Renal pelvis (tissue), 4 donors: ENCODE data around the gene SLC4A7. TPM values are rescaled to one million over a fixed set of nuclear protein-coding genes. Genes with fewer than 3 reads are reported as not detected.
"Not testable (repeated sequence)": the region's sequence is repeated elsewhere in the genome, so short reads cannot be mapped to it uniquely, and the experiment has no call there.

Source experiments
- DNase-seq: peaks from one replicate; pipeline ENCODE4 v3.0.0-alpha.2; 2013
- polyA plus RNA-seq, 3 donors: library from polyadenylated mRNA; unstranded; fragments of 120-200 nt; gene quantifications; one replicate each; pipeline ENCODE4 v1.2.1, GENCODE V29; 2013; ENCODE audit not compliant: insufficient read length in 3 of 3

SLC4A7 gene
- polyA plus RNA-seq, 3 donors: 20.5 to 29.9 (median 27.5) TPM

DNA sequence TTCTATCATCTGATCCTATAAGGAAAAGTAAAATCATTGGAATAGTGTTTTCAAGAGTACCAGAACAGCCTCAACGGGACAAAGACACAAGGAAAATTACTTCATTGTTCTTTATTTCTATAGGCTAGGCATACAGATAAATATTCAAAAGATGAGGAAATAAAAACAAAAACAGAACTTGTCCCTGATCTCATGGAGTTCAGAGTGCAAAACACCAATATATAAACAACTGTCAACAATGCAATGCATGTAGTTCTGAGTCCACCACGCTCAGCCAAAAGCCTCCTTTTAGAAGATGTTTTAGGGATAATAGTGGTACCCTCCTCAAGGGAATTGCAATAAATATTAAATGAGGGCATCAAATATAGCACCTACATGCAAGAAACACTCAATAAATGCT lies 4.6 kb upstream of the SLC4A7 start:
- DNase-seq: no peak

DNA sequence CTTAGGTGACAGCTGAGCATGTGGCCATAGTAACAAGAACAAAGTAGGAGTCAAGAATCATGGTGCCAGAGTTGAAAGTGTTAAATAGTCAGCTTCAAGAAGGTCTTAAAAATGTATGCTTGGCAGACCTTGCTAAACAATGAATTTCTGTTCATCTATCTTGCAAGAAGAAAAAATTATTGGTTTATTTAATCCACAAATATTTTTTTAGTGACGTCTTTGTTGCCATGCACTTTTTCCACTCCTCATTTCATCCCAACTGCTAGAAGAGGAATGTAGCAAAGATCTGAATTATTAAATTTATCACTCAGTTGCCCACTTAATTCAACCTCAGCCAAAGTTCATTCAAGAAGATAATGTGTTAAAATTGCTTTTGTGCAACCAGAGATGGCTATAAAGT lies 3.2 kb upstream of the SLC4A7 start:
- DNase-seq: no peak

DNA sequence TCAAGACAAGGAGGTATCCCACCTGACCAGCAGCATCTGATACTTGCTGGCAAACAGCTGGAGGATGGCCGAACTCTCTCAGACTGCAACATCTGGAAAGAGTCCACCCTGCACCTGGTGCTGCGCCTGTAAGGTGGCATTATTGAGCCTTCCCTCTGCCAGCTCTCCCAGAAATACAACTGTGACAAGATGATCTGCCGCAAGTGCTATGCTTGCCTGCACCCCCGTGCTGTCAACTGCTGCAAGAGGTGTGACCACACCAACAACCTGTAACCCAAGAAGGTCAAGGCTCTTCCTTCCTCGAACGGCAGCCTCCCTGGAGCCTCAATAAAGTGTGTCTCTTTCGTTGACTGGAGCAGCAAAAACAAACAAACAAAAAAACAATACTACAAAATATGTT lies 2.2 kb upstream of the SLC4A7 start:
- DNase-seq: no peak

DNA sequence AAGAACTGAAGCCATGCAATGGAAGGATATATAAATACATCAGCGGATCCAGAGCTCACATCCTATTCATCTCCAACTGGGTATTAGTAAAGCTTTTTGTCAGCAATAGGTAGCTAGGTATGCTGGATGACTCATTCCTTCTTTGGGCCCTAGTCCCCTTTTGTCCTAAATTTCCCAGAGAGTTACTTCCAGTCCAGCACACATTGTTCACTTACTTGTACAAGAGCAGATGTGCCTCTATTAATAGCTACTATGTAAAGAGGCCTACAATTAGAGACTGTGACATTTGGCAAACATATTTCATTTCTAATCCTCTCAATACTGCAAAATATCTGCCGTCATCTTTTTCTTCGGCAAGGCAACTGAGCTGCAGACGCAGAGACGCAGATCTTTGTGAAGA lies 1.7 kb upstream of the SLC4A7 start:
- DNase-seq: no peak

DNA sequence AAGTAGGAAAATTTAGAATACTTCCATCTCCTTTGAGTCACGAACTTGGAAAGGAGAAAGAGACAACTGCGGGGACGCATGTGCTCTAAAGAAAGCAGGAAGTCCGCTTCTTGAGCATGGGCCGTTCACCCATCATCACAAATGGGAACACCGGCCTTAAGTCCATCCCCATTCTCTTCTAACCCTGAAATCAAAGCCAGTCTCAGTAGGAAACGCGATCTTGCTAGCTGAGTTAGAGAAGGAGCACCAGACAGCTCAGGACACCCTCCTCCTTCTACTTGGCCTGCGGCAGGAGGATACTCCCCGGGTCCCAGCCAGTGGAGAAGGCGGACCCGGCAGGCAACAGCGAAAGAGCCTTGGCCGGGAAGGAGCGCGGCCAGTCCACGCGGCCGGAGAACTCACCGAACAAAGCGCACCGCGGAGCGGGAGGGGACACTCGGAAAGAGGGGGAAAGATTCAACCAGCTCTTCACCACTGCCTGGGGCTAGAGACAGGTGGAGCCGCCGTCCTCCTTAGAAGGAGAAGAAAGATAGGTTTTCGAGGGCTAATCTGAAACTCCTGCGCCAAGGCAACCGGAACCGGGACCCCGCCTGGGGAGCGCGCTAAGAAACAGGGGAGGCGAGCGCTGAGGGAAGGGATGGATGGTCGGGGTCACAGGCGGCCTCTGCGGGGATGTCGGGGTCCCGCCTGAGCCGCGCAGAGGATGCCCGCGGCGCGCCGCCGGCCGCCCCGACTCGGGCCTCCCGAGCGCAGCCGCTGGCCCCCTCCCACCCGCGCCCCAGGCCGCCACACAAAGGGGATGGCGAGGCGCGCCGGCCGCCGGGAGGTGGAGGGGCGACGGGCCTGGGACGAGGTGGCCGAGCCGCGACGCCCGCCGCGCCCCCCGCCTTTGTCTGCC lies 818 bp downstream of the SLC4A7 start:
- DNase-seq: peak; percentile 64

DNA sequence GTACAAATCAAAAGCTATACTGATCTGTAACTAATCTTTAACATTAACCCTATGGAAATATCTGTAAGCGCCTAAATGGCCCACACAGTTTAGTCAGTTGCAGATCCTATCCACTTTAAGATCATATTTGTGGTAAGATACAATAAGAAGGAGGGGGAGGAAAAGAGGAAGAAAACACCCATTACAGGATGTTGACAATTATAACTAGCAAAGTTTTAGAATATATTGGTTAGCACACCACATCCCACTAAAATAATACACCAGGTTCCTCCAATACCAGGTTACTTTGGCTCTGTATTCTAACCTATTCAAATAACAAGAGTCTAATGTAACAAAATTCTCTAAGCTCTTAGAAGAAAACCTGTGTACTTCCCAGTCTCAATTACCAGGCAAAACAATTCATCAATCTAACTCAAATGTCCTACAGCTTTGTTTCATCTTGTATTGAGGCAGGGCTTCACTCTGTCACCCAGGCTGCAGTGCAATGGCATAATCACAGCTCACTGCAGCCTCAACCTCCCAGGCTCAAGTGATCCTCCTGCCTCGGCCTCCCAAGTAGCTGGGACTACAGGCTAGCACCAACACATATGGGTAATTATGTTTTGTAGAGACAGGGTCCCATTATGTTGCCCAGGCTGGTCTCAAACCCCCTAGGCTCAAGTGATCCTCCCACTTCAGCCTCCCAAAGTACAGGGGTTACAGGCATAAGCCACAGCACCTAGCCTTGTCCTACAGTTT lies 4.2 kb downstream of the SLC4A7 start:
- DNase-seq: no peak

DNA sequence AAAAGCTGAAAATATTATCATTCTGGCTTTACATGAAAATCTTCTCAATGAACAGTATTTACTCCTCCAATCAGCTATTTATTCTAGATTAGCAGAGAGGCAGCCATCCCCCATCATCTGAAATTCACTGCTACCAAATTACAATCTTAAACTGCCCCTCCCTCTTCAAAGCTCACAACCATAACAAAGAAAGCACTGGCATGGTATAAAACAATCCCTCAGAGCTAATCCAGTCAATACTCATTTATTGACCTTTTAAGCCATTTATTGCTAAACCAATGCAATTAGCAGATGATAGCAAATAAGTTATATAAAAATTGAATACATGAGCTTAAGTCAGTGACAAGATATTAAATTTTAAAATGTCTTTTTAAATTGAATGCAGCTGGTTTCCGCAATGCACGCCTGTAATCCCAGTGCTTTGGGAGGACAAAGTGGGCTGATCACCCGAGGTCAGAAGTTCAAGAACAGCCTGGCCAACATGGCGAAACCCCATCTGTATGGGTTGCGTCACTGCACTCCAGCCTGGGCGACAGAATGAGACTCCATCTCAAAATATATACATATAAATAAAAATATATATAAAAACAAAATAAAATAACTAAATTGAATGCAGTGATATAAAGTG lies 12.1 kb downstream of the SLC4A7 start:
- DNase-seq: no peak

DNA sequence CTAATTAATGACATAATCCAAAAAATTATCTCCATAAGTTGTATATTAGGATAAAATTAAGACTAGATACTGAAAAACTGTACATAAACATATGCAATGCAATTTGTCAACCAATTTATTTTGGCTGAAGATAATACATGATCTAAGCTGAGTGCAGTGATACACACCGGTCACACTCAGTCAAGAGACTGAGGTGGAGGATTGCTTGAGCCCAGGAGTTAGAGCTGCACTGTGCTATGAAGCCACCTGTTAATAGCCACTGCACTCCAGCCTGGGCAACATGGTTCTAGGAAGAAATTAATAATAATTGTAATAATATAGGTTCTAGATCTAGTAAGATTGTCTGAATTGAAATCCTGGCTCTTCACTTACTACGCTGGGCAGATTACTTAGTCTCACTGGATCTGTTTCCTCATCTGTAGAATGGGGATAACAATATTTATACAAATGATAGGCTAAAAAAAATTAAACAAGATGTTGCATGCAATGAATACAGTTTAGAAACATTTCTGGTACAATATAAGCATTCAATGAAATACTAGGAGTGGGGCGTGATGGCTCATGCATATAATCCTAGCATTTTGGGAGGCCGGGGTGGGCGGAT lies 15.8 kb downstream of the SLC4A7 start:
- DNase-seq: no peak

DNA sequence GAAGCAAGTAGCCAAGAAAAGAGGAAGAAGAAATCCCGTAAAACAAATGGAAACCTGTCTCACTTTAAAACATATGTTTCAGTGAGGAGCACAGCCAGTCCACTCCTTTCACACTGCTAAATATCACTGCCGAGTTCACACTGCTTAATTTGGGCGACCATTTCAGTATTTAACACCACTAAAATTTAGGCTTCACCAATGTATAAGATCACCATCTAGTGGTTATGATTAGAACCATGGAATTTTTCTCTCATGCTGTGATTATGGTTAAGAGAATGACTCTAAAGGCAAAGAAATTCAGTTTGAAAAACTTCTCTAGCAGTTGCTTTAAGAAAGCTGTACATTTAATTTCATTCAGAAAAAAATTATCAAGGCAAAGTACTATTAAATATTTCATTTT lies 16.6 kb downstream of the SLC4A7 start:
- peak; percentile 35 for DNase-seq

DNA sequence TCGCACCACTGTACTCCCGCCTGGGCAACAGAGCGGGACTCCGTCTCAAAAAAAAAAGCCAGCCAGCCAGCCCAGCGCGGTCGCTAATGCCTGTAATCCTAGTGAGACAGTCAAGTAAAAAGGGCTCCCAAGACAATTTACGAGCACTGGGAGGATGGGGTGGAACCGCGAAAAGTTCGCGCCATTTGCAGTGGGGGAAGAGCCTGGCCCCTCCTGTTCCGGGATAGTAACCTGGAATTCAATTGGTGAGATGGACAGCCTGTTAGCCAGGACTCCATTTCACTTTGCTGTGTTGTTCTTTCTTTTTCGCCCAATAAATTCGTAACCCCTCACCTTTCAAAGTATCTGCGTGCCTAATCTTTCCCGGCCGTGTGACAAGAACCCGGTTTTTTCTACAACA lies 19.5 kb downstream of the SLC4A7 start:
- no peak for DNase-seq

DNA sequence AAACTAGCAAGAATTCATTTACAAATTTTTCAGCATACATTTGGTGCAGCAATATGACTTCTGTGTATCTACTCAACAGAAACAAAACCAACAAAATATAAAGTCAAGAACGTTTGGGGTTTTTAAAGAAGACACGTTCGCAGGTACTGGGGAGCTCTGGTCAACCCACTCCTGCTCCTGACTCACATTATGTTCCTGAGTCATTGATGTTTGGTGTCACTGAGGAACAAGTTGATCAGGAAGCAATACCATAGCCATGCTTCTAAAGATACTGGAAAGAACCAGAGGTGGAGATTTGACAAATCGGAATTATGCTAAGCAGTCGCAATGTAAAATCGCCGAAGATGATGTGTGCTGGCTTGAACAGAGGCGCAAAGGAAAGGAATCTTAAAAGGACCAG lies 22.0 kb downstream of the SLC4A7 start:
- no peak for DNase-seq

DNA sequence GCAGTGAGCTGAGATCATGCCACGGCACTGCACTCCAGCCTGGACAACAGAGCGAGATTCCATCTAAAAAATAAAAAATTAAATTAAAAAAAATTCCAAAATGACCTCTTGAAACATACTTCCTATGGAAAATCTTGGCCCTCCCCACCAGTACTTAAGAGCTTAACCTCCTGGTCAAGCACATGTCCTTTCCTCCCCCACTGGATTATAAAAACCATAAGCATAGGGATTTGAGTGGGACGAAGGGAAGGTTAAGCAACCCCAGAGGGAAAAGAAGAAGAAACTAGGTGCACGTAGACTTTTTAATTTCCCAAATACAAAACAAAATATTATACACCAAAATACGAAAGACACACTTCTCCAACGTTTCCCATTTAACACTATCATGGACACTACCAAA lies 25.3 kb downstream of the SLC4A7 start:
- DNase-seq: no peak

DNA sequence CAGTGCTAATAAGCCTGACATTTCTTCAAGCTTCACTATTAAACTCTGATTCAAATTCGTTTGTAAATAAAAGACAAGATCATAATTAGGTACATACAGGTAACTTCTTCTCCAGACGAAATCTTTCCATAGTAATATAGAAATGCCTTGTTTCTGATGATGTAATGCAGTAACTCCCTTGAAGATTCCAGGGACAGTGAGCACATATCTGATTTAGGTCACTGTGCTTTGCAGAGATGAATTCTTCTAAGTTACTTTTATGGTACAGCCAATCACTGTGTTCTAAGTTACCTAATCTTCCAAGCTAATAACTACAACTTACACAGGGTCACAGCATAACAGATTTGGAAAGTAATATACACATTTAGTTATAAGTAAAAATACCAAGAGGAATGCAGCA lies 27.6 kb downstream of the SLC4A7 start:
- no peak for DNase-seq

DNA sequence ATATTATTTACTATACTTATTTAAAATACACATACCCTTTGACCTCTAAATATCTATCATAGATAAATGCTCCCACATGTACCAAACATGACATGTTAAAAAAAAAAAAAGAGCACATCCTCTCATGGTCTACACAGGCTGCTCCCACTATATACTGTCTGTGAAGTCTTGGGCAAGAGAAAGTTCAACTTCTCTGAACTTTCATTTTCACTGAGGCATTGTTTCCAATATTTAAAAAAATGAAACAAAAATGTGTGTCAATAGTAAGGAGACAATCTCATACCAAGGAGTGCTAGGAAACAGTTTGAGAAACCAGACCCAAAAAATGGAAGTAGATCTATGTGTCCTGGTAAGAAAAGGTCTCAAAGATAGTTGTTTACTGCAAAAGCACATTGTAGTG lies 29.3 kb downstream of the SLC4A7 start:
- no peak for DNase-seq

DNA sequence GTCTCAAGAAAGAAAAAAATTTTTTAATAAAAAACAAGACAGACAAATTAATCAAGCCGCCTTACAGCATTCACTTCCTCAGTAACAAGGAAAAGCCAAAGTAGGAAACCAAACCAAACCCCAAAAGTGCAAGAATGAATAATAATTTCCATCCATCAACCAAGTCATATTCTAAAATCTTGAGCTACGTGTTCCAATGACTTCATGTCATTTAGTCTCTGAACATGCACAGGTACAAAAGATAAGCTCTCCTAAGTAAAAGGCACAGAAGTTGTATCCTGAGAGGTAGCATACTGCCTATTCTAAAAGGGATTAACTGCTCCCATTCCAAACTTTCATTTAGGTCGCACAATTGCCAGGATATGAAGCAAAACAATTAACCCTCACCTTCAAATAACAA lies 29.7 kb downstream of the SLC4A7 start:
- DNase-seq: no peak

DNA sequence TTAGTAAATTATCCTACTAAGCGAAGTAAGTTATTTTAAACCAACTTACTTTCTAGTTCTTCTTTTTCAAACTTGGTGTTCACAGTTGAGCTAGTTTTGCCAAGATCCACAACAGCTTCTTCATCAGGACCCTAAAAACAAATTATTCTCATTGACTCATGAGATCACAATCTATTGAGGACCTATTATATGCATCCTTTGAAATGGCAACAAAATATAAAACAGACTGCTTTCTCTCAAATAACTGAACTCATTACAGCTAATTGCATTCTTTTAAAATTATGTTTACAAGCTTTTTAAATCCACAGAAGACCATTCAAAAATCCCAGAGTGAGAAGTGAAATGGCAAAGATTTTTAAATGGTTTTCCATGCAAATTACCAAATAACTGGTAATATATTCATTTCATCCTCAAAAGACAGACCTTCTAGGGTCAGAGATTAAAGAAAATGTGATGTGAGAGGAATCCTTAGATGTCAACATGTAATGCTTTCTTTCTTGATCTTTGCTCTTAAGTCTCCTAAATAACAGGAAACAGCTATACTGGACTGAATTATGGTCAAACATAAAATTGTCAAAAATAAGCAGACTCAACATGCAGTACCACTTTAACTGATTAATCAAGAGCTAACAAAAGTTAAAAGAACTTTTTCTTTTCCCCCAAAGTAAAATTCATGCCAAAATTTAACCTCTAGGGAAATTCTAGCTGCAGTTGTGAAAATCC lies 31.7 kb downstream of the SLC4A7 start:
- peak; percentile 36 for DNase-seq

DNA sequence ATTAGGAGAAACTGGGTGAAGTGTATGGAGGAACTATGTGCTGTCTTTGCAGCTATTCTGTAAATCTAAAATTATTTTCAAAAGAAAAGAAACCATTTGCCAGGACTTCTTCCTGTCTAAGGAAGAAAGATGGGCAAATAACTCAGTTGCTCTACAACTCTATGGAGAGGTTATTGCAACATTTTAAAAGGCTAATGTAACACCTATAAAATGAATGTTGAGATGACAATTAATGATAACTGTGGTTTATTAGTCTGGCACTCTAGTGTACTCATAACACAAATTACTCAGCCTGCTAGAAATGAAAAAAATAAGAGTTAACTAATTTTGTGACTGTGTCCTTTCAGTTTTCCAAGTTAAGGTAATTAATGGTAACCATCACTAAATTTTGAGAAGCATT lies 32.3 kb downstream of the SLC4A7 start:
- DNase-seq: no peak

DNA sequence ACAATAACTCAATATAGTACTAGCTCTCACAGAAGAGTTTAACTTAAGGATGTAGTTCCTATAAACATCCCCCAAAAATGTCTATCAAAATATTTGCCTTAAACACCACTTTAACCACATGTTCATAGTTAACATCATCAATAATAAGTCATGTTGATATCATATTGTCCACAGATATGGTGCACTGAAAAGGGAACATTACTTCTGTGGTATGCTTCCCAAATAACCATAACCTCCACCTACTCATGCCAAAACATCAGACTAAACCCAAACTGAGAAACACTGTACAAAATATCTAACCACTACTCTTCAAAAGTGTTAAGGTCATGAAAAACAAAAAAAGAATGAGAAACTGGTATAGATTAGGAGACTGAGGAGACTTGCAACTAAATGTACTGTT lies 32.9 kb downstream of the SLC4A7 start:
- no peak for DNase-seq

DNA sequence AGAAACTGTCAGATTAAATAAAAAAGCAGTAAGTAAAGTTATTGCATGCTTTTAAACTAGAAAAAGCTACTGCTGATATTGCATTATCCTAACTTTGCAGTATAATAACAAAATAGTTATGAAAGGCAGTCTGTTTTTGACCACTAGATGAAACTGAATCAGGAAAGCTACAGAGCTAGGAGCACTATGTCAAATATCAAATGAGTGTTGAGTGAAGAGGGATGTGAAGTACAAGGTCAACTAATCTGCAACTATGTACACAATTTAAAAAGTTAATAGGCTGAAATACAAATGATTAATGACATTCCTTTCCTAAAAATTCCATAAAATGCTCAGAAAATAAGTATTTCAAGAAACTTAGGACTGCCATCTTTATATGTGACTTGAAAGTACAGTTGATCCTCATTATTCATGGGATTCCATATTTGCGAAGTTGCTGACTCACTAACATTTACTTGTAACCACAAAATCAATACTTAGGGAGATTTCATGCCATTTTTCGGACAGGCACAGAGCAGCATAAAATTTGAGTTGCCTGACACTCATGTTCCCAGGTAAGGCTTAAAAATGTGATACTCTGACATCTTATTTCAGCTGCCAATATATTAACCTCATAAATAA lies 34.5 kb downstream of the SLC4A7 start:
- no peak for DNase-seq

DNA sequence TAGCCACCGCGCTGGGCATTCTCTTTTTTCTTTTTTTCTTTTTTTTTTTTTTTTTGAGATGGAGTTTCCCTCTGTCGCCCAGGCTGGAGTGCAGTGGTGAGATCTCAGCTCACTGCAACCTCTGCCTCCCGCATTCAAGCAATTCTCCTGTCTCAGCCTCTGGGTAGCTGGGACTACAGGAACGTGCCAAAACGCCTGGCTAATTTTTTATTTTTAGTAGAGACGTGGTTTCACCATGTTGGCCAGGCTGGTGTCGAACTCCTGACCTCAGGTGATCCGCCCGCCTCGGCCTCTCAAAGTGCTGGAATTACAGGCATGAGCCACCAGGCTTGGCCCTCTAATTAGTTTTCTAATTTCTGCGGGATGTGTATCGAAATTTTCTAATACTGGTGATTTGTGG lies 41.2 kb downstream of the SLC4A7 start:
- not testable (repeated sequence) for DNase-seq

DNA sequence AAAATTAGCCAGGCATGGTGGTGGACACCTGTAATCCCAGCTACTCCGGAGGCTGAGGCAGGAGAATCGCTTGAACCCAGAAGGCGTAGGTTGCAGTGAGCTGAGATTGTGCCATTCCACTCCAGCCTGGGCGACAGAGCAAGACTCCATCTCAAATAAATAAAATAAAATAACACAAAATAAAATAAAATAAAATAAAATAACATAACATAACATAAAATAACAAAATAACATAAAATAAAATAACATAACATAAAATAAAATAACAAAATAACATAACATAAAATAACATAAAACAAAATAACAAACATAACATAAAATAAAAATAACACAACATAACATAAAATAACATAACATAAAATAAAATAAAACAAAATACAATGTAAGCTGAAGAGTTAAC lies 45.8 kb downstream of the SLC4A7 start:
- not testable (repeated sequence) for DNase-seq
